ENCODE data around the gene FYN. TPM values are rescaled to one million over a fixed set of nuclear protein-coding genes. Genes with fewer than 3 reads are reported as not detected.

FYN gene
- total RNA-seq, 1 donor from 2014 or later, result 46.3 TPM

- no peaks in the 10 kb centered on the region for H3K27me3 ChIP-seq (ENCODE audit: low read depth)
- no peaks in the 10 kb centered on the region for H3K9me3 ChIP-seq (replicated peaks)
- intact Hi-C loops (cut with micrococcal nuclease), result no loop called here
- no peak overlapping the region for H3K4me3 ChIP-seq
- no peak overlapping the region for H3K27ac ChIP-seq (replicated peaks)
- TF ChIP-seq, protein P1, sequence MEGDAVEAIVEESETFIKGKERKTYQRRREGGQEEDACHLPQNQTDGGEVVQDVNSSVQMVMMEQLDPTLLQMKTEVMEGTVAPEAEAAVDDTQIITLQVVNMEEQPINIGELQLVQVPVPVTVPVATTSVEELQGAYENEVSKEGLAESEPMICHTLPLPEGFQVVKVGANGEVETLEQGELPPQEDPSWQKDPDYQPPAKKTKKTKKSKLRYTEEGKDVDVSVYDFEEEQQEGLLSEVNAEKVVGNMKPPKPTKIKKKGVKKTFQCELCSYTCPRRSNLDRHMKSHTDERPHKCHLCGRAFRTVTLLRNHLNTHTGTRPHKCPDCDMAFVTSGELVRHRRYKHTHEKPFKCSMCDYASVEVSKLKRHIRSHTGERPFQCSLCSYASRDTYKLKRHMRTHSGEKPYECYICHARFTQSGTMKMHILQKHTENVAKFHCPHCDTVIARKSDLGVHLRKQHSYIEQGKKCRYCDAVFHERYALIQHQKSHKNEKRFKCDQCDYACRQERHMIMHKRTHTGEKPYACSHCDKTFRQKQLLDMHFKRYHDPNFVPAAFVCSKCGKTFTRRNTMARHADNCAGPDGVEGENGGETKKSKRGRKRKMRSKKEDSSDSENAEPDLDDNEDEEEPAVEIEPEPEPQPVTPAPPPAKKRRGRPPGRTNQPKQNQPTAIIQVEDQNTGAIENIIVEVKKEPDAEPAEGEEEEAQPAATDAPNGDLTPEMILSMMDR (IDR thresholded peaks at IDR 0.05; ENCODE audit: borderline replicate concordance), result no peak
- no peak for DNase-seq
- H3K36me3 ChIP-seq, result no peaks in the 10 kb centered on the region
- peaks cover 57% of the 10 kb centered on the region for H3K4me1 ChIP-seq
Measured at GRCh38 chr6:111813677-111814310, 59.5 kb downstream of the FYN start.

DNA sequence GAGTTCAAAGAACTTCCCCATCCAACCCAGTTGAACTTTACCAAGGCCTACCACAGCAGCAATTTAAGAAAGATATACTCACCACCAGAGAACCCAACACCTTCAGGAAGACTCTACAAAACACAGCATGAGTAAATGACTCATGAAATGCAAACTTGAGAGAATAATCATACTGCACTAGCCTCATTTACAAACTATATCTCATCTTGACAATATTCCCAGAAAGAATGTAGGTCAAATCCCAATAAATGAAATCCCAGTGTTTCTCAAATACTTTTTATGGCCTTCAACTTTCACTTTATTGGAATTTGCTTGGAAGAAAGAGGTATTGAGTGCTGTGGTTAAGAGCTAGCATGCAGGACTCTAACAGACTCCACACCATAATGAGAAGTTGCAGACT is 60.0 kb downstream of the FYN start:
- no peaks in the 10 kb centered on the region for H3K36me3 ChIP-seq
- no peaks in the 10 kb centered on the region for H3K27me3 ChIP-seq (ENCODE audit: low read depth)
- H3K27ac ChIP-seq (replicated peaks), result no peak overlapping the region
- no peak for DNase-seq
- peaks cover 52% of the 10 kb centered on the region for H3K4me1 ChIP-seq
- no peaks in the 10 kb centered on the region for H3K9me3 ChIP-seq (replicated peaks)
- intact Hi-C loops (cut with micrococcal nuclease), result no loop called here
- H3K4me3 ChIP-seq, result no peak overlapping the region
- TF ChIP-seq, protein P1 (IDR thresholded peaks at IDR 0.05; ENCODE audit: borderline replicate concordance), result no peak

DNA sequence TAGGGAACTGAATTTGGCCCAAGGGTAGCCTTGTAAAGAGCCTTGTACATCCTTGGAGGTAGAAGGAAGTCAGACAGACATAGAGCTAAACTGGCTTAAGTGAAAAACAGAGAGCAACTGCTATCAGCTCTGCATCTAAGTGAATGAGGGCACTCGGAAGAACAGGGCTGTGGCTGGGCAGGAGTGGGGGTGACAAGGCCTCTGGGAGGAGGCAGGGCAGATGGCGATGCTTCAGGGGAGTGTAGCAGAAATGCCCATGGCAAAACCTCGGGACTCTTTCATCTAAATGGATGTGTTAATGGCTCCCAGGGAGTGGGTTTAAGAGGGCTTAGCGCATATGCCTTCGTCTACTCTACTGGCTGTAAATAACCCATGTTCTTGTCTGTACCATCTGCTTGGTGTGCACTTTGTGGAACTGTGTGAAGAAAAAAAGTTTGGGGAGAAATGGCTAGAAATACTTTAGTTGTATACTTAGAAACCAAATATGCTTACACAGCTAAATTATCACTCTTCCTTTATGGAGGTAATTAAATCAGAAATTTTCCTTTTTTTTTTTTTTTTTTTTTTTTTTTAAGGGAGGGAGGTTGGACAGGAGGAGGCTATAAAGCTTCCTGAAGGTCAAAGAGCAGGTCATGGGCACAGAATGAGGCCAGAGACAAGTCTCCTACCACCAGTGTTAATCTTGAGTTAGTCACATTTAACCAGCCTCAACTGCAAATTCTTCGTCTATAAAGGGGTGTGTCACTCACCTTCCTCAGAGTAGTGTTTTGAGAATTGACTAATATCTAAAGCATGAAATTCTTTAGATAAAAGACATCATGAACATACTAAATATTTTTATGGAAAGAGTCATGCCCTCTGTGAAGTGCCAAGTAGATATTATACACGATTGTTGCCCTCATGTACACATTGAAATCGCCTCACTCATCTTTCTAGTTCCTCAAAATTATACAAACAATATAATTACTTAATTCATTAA is 60.9 kb downstream of the FYN start:
- H3K4me3 ChIP-seq, result no peak overlapping the region
- TF ChIP-seq, protein P1 (IDR thresholded peaks at IDR 0.05; ENCODE audit: borderline replicate concordance), result no peak
- no peaks in the 10 kb centered on the region for H3K36me3 ChIP-seq
- DNase-seq, result no peak
- no peaks in the 10 kb centered on the region for H3K27me3 ChIP-seq (ENCODE audit: low read depth)
- H3K27ac ChIP-seq (replicated peaks), result no peak overlapping the region
- intact Hi-C loops (cut with micrococcal nuclease), result no loop called here
- peaks cover 43% of the 10 kb centered on the region for H3K4me1 ChIP-seq
- H3K9me3 ChIP-seq (replicated peaks), result no peaks in the 10 kb centered on the region

- Histone ChIP-seq H3K27ac (replicated peaks) (no peak overlapping the region), H3K4me1 (peaks cover 51% of the 10 kb centered on the region), H3K4me3 (no peak overlapping the region), H3K27me3 (ENCODE audit: low read depth) (no peaks in the 10 kb centered on the region), H3K36me3 (no peaks in the 10 kb centered on the region), H3K9me3 (replicated peaks) (no peaks in the 10 kb centered on the region)
- intact Hi-C loops (cut with micrococcal nuclease), result no loop called here
- TF ChIP-seq, protein P1 (IDR thresholded peaks at IDR 0.05; ENCODE audit: borderline replicate concordance), result no peak
- no peak for DNase-seq
Measured at GRCh38 chr6:111810294-111811131, 62.7 kb downstream of the FYN start.

DNA sequence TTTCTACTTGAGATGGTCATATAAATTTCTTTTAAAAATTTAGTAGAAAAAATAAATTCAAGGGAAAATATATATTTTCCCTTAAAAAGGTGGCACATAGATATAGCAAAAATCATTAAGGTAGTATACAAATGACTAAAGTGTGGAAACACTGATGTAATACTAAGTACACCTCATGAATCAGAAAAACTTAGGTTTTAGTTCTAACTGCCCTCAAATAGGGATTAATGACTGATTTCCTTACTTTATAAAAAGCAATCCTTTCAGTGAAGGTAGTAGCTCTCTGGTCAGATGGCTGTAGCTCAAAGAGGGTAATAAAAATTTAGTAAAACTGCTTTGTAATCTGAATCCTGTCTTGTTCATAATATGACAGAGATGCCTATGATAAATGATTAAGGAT is 63.5 kb downstream of the FYN start:
- no peak overlapping the region for H3K4me3 ChIP-seq
- intact Hi-C loops (cut with micrococcal nuclease), result no loop called here
- DNase-seq, result no peak
- H3K27me3 ChIP-seq (ENCODE audit: low read depth), result no peaks in the 10 kb centered on the region
- H3K9me3 ChIP-seq (replicated peaks), result no peaks in the 10 kb centered on the region
- H3K4me1 ChIP-seq, result peaks cover 51% of the 10 kb centered on the region
- TF ChIP-seq, protein P1 (IDR thresholded peaks at IDR 0.05; ENCODE audit: borderline replicate concordance), result no peak
- no peak overlapping the region for H3K27ac ChIP-seq (replicated peaks)
- no peaks in the 10 kb centered on the region for H3K36me3 ChIP-seq

Measured in left ventricle myocardium inferior (tissue), 1 donor.